Measurements from ENCODE around the gene TASP1.

TASP1 gene

GRCh38 chr20:13526551-13526950 lies 112.2 kb downstream of the TASP1 start:
- Mint-ChIP-seq H3K36me3 (ENCODE audit: low read depth) (peaks cover 18% of the 10 kb centered on the region), H3K4me1 (ENCODE audit: low read depth) (peaks cover 3% of the 10 kb centered on the region), H3K4me3 (no peak overlapping the region), H3K27me3 (ENCODE audit: low read depth) (no peaks in the 10 kb centered on the region), H3K27ac (no peak overlapping the region), H3K9me3 (peaks cover 5% of the 10 kb centered on the region)
- no peak for DNase-seq (ENCODE audit: low spot score)

DNA sequence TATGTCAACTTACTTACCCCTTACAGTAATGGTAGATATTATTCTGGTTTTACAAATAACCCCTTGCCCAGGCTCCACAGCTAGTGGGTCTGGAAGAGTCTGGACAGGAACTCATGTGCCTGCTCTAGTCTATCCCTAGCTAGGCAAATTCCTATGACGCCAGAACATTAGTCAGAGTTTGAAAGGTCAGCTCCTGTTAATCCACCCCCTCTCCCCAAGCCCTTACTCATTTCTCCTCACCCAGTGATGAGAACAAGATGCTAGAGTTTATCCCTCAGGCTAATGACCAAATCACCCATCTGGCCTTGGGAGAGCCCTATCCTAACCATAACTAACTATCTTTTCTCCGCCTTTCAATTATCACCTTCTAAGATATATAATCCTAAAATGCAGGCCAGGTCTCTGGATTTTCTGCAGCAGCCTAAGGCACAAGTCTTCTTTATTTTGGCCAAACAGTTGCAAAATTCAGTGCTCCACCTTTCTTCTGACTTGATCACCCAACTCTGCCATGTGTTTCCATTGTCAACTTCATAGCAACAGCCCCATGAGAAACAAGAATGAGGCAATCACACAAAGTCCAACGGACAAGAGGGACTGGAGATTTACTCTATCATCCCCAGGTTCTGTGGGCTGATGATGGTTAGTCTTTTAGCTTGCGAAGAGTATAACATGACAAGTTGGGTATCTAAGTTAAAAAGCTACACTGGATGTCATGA lies 113.3 kb downstream of the TASP1 start:
- Mint-ChIP-seq H3K9me3 (peaks cover 5% of the 10 kb centered on the region), H3K4me1 (ENCODE audit: low read depth) (peaks cover 3% of the 10 kb centered on the region), H3K4me3 (no peak overlapping the region), H3K27me3 (ENCODE audit: low read depth) (no peaks in the 10 kb centered on the region), H3K36me3 (ENCODE audit: low read depth) (peaks cover 18% of the 10 kb centered on the region), H3K27ac (no peak overlapping the region)
- no peak for DNase-seq (ENCODE audit: low spot score)

DNA sequence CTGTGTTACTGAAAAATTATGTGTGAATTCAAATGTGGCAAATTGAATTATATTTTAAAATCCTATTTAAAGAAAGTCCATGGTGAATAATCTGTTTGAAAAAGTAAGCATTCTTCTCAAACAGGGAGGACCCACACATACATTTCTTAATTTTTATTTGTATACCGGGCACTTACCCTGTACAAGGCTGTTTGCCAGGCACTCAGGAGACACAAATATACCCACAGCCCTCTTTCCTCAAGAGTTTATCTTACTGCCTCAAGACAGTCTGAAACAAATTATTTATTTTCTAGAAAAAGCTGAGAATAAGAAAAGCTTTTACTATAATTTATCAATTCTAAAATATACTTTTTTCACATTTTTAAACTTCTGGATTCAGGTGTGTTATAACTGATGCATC lies 114.4 kb downstream of the TASP1 start:
- DNase-seq (ENCODE audit: low spot score): no peak
- H3K27me3 Mint-ChIP-seq (ENCODE audit: low read depth): no peaks in the 10 kb centered on the region
- H3K4me1 Mint-ChIP-seq (ENCODE audit: low read depth): peaks cover 3% of the 10 kb centered on the region
- peaks cover 18% of the 10 kb centered on the region for H3K36me3 Mint-ChIP-seq (ENCODE audit: low read depth)
- no peak overlapping the region for H3K4me3 Mint-ChIP-seq
- no peak overlapping the region for H3K27ac Mint-ChIP-seq
- H3K9me3 Mint-ChIP-seq: peaks cover 5% of the 10 kb centered on the region

GRCh38 chr20:13517831-13518230 lies 120.9 kb downstream of the TASP1 start:
- Mint-ChIP-seq H3K27ac (no peak overlapping the region), H3K4me1 (ENCODE audit: low read depth) (no peaks in the 10 kb centered on the region), H3K36me3 (ENCODE audit: low read depth) (peaks cover 20% of the 10 kb centered on the region), H3K27me3 (ENCODE audit: low read depth) (no peaks in the 10 kb centered on the region), H3K9me3 (peaks cover 5% of the 10 kb centered on the region), H3K4me3 (no peak overlapping the region)
- DNase-seq (ENCODE audit: low spot score): no peak

DNA sequence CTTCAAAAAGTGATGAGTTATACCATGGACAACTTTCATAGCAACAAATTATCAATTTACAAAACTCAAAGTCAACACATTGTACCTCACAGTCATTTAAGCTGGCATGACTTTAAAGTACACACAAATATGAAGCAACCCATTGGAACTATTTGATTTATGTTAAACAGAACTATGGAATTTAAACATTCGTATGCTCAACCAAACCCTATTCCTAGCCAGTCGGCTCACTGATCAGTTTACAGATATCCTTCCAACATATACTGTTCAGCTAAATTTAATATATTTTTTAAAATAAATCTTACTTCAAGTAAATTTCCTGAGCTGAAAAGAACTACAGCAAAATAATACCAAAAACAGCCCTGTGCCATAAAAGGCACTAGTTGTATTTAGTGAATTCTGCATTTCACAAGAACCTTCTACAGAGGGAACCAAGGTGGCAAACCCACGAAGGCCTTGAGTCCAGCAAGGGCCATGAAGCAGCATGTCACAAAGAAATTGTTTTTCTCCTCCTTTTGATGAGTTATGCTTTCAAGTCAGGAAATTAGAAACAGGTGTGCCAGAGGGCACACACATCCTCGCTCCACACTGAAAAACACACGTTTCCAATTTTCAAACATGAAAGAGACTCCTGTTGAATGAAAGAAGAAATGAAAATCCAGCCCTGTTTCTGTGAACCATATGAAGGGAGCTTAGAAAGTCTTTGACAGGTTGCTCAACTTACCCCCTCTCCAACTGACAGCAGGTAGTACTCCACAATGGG lies 122.8 kb downstream of the TASP1 start:
- DNase-seq (ENCODE audit: low spot score): no peak
- no peak overlapping the region for H3K27ac Mint-ChIP-seq
- H3K4me1 Mint-ChIP-seq (ENCODE audit: low read depth): peaks cover 4% of the 10 kb centered on the region
- H3K4me3 Mint-ChIP-seq: no peak overlapping the region
- peaks cover 5% of the 10 kb centered on the region for H3K9me3 Mint-ChIP-seq
- no peaks in the 10 kb centered on the region for H3K27me3 Mint-ChIP-seq (ENCODE audit: low read depth)
- H3K36me3 Mint-ChIP-seq (ENCODE audit: low read depth): peaks cover 25% of the 10 kb centered on the region

- no peak for DNase-seq (ENCODE audit: low spot score)
- Mint-ChIP-seq H3K36me3 (ENCODE audit: low read depth) (peaks cover 28% of the 10 kb centered on the region), H3K27me3 (ENCODE audit: low read depth) (no peaks in the 10 kb centered on the region), H3K27ac (no peak overlapping the region), H3K4me1 (ENCODE audit: low read depth) (peaks cover 4% of the 10 kb centered on the region), H3K4me3 (no peak overlapping the region), H3K9me3 (peaks cover 10% of the 10 kb centered on the region)
Measured at GRCh38 chr20:13515291-13515690, 123.4 kb downstream of the TASP1 start.

DNA sequence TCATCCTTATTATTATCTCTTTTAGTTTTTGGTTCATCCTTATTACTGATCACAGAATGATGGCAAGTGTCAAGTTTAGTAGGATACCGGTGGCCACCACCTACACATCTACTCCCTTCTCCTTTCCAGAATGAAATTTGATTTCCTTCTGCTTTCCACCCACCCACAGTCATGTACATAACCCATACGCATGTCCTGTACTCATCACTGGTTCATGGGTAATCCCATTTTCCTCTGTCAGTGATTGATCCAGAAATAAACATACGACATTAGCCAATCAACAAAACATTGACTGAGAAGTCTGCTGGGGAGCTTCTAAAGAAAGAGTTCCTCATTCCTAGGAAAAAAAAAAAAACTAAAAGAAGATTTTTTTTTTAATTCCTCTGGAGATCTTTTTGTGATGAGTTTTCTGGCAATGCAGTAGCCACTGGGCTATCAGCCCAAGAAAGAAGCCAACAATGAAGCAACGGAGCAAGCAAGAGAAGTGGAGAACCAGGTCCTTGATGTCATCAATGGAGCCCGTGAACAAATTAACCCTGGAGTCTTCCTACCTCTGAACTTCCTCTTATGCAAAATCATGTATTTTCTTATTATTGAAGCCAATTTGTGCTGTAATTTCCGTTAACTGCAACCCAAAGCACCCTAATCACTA lies 127.8 kb downstream of the TASP1 start:
- H3K9me3 Mint-ChIP-seq: peaks cover 28% of the 10 kb centered on the region
- no peak overlapping the region for H3K4me3 Mint-ChIP-seq
- H3K27me3 Mint-ChIP-seq (ENCODE audit: low read depth): no peaks in the 10 kb centered on the region
- DNase-seq (ENCODE audit: low spot score): no peak
- H3K27ac Mint-ChIP-seq: no peak overlapping the region
- peaks cover 4% of the 10 kb centered on the region for H3K4me1 Mint-ChIP-seq (ENCODE audit: low read depth)
- H3K36me3 Mint-ChIP-seq (ENCODE audit: low read depth): peaks cover 25% of the 10 kb centered on the region

DNA sequence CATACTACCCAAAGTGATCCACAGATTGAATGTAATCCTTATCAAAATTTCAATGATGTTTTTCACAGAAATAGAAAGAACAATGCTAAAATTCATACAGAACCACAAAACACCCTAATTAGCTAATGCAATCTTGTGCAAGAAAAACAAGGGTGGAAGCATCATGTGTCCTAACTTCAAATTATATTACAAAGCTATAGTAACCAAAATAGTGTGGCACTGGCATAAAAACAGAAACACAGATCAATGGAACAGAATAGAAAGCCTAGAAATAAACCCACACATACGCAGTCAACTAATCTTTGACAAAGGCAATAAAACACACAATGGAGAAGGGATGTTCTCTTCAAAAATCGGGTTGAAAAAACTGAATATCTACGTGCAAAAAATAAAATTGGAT lies 131.1 kb downstream of the TASP1 start:
- Mint-ChIP-seq H3K4me1 (ENCODE audit: low read depth) (peaks cover 4% of the 10 kb centered on the region), H3K9me3 (peaks cover 46% of the 10 kb centered on the region), H3K36me3 (ENCODE audit: low read depth) (peaks cover 11% of the 10 kb centered on the region), H3K27me3 (ENCODE audit: low read depth) (no peaks in the 10 kb centered on the region), H3K27ac (no peak overlapping the region), H3K4me3 (no peak overlapping the region)
- DNase-seq (ENCODE audit: low spot score): no peak

DNA sequence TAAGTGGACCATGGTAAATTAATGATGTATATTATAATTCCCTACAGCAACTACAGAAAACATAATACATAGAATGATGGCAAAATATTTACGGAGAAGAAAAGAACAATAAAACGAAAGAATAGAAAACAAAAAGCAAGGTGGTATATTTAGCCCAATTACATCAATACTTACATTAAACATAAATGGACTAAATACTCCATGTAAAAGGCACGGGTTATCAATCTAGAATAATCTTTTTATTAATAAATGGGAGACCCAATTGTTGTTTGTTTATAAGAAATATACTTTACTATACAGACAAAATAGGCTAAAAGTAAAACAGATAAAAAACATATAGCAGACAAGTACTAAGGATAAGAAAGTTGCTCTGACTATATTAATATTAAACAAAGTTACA lies 137.2 kb downstream of the TASP1 start:
- Mint-ChIP-seq H3K27me3 (ENCODE audit: low read depth) (no peaks in the 10 kb centered on the region), H3K27ac (no peak overlapping the region), H3K4me3 (no peak overlapping the region), H3K4me1 (ENCODE audit: low read depth) (no peaks in the 10 kb centered on the region), H3K36me3 (ENCODE audit: low read depth) (peaks cover 14% of the 10 kb centered on the region), H3K9me3 (peaks cover 61% of the 10 kb centered on the region)
- no peak for DNase-seq (ENCODE audit: low spot score)

DNA sequence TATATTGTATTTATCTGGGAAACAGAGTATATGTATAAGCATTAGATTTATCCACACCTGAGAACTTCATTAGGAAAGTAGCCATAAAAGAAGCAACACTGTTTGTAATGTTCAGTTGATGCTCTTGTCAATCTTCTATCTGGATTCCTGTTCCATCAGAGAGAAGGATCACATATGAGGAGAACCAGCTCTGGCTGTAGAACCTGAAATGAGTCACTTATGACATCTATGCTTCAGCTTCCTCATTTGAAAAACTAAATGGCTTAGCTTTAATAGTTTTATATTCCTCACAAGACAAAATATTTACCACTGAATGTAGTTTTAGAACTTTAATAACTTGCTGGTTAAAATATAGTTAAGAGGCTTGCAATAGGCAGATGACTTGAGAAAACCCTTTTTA lies 144.7 kb downstream of the TASP1 start:
- Mint-ChIP-seq H3K9me3 (peaks cover 21% of the 10 kb centered on the region), H3K36me3 (ENCODE audit: low read depth) (peaks cover 9% of the 10 kb centered on the region), H3K27ac (no peak overlapping the region), H3K4me3 (no peak overlapping the region), H3K4me1 (ENCODE audit: low read depth) (no peaks in the 10 kb centered on the region), H3K27me3 (ENCODE audit: low read depth) (no peaks in the 10 kb centered on the region)
- DNase-seq (ENCODE audit: low spot score): no peak

GRCh38 chr20:13493143-13493542 lies 145.6 kb downstream of the TASP1 start:
- H3K9me3 Mint-ChIP-seq: peaks cover 18% of the 10 kb centered on the region
- no peak for DNase-seq (ENCODE audit: low spot score)

GRCh38 chr20:13492001-13492481 lies 146.7 kb downstream of the TASP1 start:
- peaks cover 3% of the 10 kb centered on the region for H3K36me3 Mint-ChIP-seq (ENCODE audit: low read depth)
- H3K4me3 Mint-ChIP-seq: no peak overlapping the region
- no peak overlapping the region for H3K27ac Mint-ChIP-seq
- DNase-seq (ENCODE audit: low spot score): no peak
- peaks cover 7% of the 10 kb centered on the region for H3K9me3 Mint-ChIP-seq
- H3K27me3 Mint-ChIP-seq (ENCODE audit: low read depth): no peaks in the 10 kb centered on the region
- H3K4me1 Mint-ChIP-seq (ENCODE audit: low read depth): no peaks in the 10 kb centered on the region

More at GRCh38 chr20:13493143-13493542, 145.6 kb downstream of the TASP1 start:
- Mint-ChIP-seq H3K4me3 (no peak overlapping the region), H3K27me3 (ENCODE audit: low read depth) (no peaks in the 10 kb centered on the region), H3K4me1 (ENCODE audit: low read depth) (no peaks in the 10 kb centered on the region), H3K36me3 (ENCODE audit: low read depth) (peaks cover 6% of the 10 kb centered on the region), H3K27ac (no peak overlapping the region)

- H3K36me3 Mint-ChIP-seq (ENCODE audit: low read depth): peaks cover 7% of the 10 kb centered on the region
- DNase-seq (ENCODE audit: low spot score): no peak
- no peak overlapping the region for H3K4me3 Mint-ChIP-seq
- H3K4me1 Mint-ChIP-seq (ENCODE audit: low read depth): peaks cover 7% of the 10 kb centered on the region
- peaks cover 14% of the 10 kb centered on the region for H3K9me3 Mint-ChIP-seq
- no peaks in the 10 kb centered on the region for H3K27me3 Mint-ChIP-seq (ENCODE audit: low read depth)
- H3K27ac Mint-ChIP-seq: no peak overlapping the region
Measured at GRCh38 chr20:13487202-13487601, 151.5 kb downstream of the TASP1 start.

GRCh38 chr20:13486694-13487093 lies 152.0 kb downstream of the TASP1 start:
- Mint-ChIP-seq H3K9me3 (peaks cover 19% of the 10 kb centered on the region), H3K4me1 (ENCODE audit: low read depth) (peaks cover 7% of the 10 kb centered on the region), H3K27me3 (ENCODE audit: low read depth) (no peaks in the 10 kb centered on the region), H3K36me3 (ENCODE audit: low read depth) (peaks cover 11% of the 10 kb centered on the region), H3K4me3 (no peak overlapping the region), H3K27ac (no peak overlapping the region)
- no peak for DNase-seq (ENCODE audit: low spot score)
